NCI-H128 (cell line): ENCODE data around the gene RAVER2.

Source experiments
- DNase-seq: peaks from one replicate; lab custom pipeline; 2025; ENCODE audit not compliant: unreplicated experiment; lab: John Stamatoyannopoulos, UW

Gene RAVER2

GRCh38 chr1:64845831-64846425 is 101.1 kb downstream of the RAVER2 start:
- DNase-seq, result no peak

GRCh38 chr1:64846573-64847430 is 101.9 kb downstream of the RAVER2 start:
- no peak for DNase-seq

- no peak for DNase-seq
These were observed 102.8 kb downstream of the RAVER2 start for GRCh38 chr1:64847666-64848065.

- DNase-seq, result no peak
These were observed 103.3 kb downstream of the RAVER2 start for GRCh38 chr1:64848136-64848535.

GRCh38 chr1:64848803-64849202 is 103.9 kb downstream of the RAVER2 start:
- no peak for DNase-seq

GRCh38 chr1:64849942-64850341 is 105.1 kb downstream of the RAVER2 start:
- DNase-seq, result no peak

- DNase-seq, result no peak
These were observed 106.0 kb downstream of the RAVER2 start for GRCh38 chr1:64850846-64851245.

- DNase-seq, result no peak
These were observed 106.8 kb downstream of the RAVER2 start for GRCh38 chr1:64851664-64852063.

- no peak for DNase-seq
These were observed 109.8 kb downstream of the RAVER2 start for GRCh38 chr1:64854674-64855073.

GRCh38 chr1:64855557-64855956 is 110.7 kb downstream of the RAVER2 start:
- no peak for DNase-seq

- no peak for DNase-seq
These were observed 111.7 kb downstream of the RAVER2 start for GRCh38 chr1:64856553-64856952.

GRCh38 chr1:64857347-64857746 is 112.5 kb downstream of the RAVER2 start:
- DNase-seq, result no peak

GRCh38 chr1:64861611-64862010 is 116.7 kb downstream of the RAVER2 start:
- no peak for DNase-seq

- no peak for DNase-seq
These were observed 119.4 kb downstream of the RAVER2 start for GRCh38 chr1:64864018-64864940.

- DNase-seq, result no peak
These were observed 120.4 kb downstream of the RAVER2 start for GRCh38 chr1:64865105-64865757.

- DNase-seq, result no peak
These were observed 121.8 kb downstream of the RAVER2 start for GRCh38 chr1:64866689-64867088.

GRCh38 chr1:64867266-64867665 is 122.4 kb downstream of the RAVER2 start:
- no peak for DNase-seq

GRCh38 chr1:64871256-64871655 is 126.4 kb downstream of the RAVER2 start:
- no peak for DNase-seq

GRCh38 chr1:64872067-64872466 is 127.2 kb downstream of the RAVER2 start:
- no peak for DNase-seq

GRCh38 chr1:64873576-64873975 is 128.7 kb downstream of the RAVER2 start:
- DNase-seq, result no peak

GRCh38 chr1:64874666-64875065 is 129.8 kb downstream of the RAVER2 start:
- DNase-seq, result no peak
